ENCODE results near the gene CCDC12.

Gene CCDC12

GRCh38 chr3:46903341-46904302 lies 72.9 kb downstream of the CCDC12 start:
- peak; percentile 42 for DNase-seq

- DNase-seq = no peak
These were observed 74.3 kb downstream of the CCDC12 start for GRCh38 chr3:46902188-46902631.

- DNase-seq = peak; percentile 42
These were observed 74.9 kb downstream of the CCDC12 start for GRCh38 chr3:46901591-46902187.

DNA sequence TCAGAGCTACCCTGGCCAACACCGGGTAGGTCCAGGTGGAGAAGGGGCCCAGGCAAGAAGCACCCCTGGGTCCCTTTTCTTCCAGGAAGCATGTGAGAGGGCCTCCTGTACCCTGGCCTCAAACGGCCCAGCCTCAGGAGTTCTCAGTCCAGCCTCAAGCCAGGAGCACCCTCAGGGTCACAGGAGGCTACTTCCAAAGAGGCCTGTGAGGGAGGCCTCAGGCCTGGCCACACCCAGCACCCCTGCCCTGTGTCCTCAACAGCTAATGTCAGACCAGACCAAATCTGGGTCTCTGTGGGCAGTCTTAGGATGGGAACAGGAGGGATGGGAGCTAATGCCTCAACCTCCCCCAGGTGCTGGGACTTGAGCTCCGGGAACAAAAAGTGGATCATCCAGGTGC lies 75.5 kb downstream of the CCDC12 start:
- DNase-seq = peak; percentile 27

DNA sequence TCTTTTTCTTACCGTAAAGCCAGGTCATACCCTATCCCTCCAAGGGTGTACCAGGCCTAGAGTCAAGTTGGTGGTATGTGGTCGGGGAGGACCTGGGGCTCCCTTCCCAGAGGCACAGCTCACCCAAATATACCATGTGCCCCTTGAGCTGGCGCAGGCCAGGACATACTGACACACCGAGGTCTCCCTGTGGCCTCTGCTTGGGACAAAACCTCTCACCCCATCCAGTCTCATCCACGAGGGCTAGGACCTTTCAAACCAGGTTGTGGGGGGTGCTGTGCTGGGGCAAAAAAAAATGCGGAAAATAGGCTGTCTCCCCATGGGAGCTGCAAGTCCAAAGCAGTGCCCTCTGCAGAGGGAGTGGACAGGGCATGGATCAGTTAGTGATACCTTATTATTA lies 76.2 kb downstream of the CCDC12 start:
- peak; percentile 42 for DNase-seq

DNA sequence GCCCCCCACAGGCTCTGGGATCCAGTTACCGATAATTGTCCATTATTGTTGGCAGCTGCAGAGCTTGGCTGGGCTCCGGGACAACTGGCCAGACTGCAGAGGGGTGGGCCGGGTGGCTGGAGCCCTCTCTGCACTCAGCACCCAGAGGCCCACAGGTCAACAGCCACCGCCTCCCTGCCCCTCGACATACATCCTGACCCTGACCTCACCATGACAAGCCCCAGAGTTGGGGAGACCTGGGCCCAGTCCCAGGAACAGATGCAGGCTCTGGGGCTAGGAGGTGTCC lies 76.6 kb downstream of the CCDC12 start:
- peak; percentile 54 for DNase-seq

DNA sequence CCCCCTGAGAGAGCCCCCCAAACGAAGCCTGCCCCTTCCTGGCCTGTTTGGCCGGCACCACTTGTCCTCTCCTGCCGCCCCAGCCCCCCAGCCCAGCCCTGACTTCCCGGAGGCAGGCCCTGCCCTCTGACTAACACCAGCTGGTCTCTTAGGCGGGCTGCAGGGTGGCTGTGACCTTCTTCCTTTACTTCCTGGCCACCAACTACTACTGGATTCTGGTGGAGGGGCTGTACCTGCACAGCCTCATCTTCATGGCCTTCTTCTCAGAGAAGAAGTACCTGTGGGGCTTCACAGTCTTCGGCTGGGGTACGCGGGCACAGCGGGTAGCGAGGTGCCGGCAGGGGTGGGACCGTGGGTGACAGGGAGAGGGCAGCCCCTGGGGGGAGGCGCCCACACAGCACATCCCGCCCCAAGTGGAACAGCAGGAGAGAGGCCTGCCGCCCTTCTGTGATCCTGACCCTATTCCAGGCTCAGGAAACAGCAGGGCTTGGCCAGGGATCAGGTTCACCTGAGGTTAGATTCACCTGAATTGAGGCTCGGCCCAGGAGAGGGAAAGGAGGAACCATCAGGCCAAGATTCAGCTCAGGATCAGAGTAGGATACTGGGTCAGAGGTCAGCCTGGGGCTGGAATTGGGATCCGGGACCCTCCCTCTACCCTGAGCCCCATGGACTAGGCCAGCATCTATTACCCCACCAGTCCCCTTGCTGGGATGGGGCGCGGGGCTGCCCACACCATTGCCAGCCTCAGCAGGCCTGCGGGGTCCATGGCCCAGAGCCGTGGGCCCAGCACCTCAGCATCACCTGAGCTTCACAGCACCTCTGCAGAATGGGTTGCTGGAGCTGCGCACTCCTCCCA lies 77.2 kb downstream of the CCDC12 start:
- peak; percentile 50 for DNase-seq

DNA sequence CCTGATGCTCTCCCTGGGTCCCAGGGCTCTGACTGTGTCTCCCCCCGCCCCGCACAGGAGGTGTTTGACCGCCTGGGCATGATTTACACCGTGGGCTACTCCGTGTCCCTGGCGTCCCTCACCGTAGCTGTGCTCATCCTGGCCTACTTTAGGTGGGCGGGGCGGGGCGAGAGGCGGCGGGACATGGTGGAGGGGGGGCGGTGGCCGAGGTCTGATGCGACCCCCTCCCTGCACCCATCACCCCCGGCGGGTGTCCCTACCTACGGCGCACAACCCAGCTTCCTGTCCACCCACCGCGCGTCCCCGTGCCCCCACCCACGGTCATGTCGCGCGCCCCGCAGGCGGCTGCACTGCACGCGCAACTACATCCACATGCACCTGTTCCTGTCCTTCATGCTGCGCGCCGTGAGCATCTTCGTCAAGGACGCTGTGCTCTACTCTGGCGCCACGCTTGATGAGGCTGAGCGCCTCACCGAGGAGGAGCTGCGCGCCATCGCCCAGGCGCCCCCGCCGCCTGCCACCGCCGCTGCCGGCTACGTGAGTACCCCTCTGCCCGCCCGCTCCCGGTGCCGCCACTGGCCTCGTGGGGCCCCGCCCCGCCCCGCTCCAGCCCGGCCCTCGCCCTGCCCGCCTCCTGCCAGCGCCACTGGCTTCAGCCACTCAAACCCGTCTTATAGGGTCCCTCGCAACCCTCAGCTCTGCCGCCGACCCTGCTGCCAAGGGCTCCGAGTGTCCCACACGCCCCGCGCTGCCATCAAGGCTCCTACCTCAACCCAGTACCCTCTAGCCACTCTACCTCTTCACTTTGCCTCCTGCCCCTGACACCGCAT lies 78.0 kb downstream of the CCDC12 start:
- peak; percentile 56 for DNase-seq

DNA sequence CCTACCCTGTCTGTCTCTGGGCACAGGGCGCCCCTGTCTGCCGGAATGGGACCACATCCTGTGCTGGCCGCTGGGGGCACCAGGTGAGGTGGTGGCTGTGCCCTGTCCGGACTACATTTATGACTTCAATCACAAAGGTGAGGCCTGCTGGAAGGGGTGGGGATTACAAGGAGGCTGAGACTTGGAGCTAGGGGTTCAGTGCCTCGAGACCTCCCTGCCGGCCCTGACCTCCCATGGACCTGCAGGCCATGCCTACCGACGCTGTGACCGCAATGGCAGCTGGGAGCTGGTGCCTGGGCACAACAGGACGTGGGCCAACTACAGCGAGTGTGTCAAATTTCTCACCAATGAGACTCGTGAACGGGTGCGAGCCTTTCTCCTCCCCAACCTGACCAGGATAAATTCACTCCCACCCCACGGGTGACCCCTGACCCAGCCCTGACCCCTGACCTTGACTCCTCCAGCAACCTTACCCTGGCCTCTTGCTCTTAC lies 78.7 kb downstream of the CCDC12 start:
- peak; percentile 45 for DNase-seq

DNA sequence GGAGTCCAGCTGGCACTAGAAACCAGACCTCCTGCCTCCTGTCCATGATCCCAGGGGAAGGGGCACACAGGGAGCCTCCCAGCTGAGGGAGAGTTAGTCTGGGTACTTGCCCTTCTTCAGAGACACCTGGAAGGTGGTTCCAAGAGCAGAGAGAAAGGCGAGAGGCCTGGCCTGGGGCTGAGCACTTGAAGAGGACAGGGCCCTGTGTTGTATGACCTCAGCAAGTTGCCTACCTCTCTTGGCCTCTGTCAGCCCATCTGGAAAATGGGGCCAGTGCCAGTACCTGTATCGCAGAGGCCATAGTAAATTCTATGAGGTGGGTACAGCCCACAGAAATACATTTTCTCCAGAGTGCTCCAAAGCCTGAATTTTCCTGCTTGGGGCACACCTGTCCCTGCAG lies 79.5 kb downstream of the CCDC12 start:
- peak; percentile 40 for DNase-seq

GRCh38 chr3:46896386-46896785 lies 80.2 kb downstream of the CCDC12 start:
- peak; percentile 67 for DNase-seq

- no peak for DNase-seq
These were observed 80.8 kb downstream of the CCDC12 start for GRCh38 chr3:46895761-46896160.

DNA sequence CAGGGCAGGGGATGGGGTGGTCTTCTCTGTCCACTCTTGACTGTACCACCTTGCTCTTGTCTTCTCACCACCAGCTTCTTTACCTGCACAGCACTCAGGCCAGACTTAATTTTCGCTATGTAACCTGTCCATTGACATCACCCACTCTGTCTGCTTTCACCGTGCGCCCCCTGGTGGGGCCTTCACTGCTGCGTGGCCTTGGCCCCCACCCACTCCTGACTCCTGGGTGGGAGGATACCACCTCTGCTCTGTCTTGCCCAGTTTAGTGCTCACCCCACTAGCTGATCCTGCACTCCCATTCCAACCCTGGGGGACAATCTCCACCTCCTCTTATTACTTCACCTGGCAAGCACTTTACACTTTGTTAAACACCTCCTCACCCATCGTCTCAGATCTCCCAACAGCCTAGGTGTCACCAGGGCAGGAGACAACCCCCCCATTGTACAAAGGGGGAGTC lies 81.3 kb downstream of the CCDC12 start:
- DNase-seq = peak; percentile 83

DNA sequence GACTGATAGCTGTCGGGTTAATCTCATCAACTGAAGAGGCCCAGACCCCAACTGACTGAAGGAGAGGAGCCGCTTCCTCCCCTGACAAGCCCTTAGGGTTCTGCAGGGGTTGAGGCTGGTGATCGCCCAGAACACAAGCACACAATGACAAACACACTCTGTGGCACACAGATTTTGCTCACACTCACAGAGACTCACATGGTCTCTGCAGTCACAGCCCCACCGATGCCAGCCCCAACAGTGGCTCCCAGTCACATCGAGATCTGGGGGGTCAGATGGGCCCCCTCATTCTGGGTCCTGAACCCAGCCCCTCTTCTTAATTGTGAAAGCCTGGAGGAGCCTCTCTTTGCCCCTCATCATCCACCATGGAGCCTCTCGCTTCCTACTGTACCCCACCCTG lies 82.3 kb downstream of the CCDC12 start:
- DNase-seq = no peak

DNA sequence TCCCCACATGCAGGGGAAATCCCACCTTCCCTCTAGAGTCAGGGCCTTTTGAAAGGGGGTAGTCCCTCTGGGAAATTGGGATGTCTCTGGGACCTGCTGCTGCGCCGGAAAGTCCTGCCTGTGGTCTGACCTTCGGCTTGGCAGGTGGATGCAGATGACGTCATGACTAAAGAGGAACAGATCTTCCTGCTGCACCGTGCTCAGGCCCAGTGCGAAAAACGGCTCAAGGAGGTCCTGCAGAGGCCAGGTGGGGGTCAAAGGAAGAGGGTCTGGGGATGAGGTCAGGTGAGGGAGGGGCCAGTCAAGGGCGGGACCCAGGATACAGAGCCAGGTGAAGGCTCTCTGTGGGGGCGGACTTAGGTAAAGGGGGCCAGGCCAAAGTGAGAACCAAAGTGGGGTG lies 82.8 kb downstream of the CCDC12 start:
- DNase-seq = no peak

- DNase-seq = no peak
These were observed 83.3 kb downstream of the CCDC12 start for GRCh38 chr3:46893146-46893748.

DNA sequence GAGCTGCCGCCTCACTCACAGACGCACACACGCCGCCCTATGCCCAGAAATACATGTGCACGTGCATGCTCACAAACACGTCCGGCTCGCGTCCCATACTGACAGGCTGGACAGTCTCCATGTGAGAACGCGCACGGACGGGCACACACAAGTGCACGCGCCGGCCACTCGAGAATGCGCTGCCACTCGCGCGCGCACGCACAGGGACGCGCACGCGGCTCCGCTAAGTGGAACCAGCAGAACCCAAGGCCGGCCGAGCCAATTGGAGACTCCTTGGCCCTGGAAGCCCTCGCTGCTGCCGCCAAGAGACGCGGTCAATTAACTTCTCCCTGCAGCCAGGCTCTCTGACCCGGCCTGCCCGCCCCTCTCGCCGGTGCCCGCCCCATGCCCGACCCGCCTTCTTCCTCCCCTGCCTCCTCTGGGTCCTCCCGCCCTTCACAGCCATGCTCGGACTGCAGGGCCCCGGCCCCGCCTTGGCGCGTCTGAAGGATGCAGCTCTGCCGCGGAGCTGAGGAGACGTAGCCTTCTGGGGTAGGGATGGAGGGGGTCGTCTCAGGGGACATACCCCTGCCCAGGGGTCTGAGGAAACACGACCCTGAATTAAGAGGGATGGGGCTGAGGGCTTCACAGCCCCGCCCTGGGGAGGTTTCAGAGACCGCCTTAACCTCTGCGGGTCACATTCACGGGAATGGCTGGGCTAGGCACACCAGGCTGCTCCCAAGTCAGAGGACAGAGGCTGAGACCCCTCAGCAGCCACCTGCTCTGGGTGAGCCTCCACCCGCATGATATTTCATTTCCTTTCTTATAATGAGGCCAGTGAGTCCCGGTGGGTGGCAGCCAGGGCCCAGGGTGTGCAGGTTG lies 84.0 kb downstream of the CCDC12 start:
- DNase-seq = peak; percentile 84

GRCh38 chr3:46891132-46891531 lies 85.4 kb downstream of the CCDC12 start:
- DNase-seq = no peak

DNA sequence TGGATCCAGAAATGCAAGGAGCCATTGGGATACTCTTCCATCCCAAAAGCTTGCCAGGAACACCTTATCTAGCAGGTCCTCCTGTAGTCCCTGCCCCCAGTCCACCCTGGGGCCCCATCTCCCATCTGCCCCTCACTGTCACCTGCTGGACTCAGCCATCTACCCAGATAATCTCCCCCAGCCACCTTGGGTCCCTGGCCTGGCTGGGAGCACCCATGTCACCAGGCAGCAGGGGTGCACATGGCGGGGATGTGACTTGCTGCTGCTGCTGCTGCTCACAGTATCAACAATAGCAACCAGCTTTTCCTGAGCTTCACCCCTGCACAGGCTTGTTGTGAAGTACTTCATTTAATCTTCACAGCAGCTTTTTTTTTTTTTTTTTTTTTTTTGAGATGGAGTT lies 86.4 kb downstream of the CCDC12 start:
- no peak for DNase-seq

GRCh38 chr3:46889381-46890110 lies 87.0 kb downstream of the CCDC12 start:
- no peak for DNase-seq
